Naive thymus-derived CD4-positive, alpha-beta T cell (primary cell): ENCODE data around the gene HDAC4. TPM values are rescaled to one million over a fixed set of nuclear protein-coding genes. Genes with fewer than 3 reads are reported as not detected.

ENCODE experiments used
- ATAC-seq: fragments of 150-1000 bp; cut with Tn5 transposase; 2 replicates; pipeline ENCODE4 v1.10.0; 2021; ENCODE audit warnings: mild to moderate bottlenecking, moderate library complexity
- CTCF ChIA-PET: fragments of 350-600 bp; sonication (Branson Sonifier 250); formaldehyde crosslinking; loops from one replicate; lab custom pipeline; 2021; ENCODE audit warnings: antibody characterized with exemption; lab: Charles Lee
- POLR2A ChIA-PET: fragments of 350-600 bp; sonication (Branson Sonifier 250); formaldehyde crosslinking; loops from one replicate; lab custom pipeline; 2021; ENCODE audit warnings: antibody characterized with exemption, inconsistent platforms; lab: Charles Lee
- DNase-seq, 9 donors: peaks; one replicate each; pipeline versions ENCODE4 v3.0.0 to v3.0.0-alpha.2; 2020 to 2022; ENCODE audit warnings: mixed read lengths in 1 of 9
- H3K27ac ChIP-seq: one replicate; pipeline ENCODE4 v1.7.0; 2013; ENCODE audit warnings: mild to moderate bottlenecking, low read depth, low read length, moderate library complexity
- H3K27me3 ChIP-seq, 2 donors: one replicate each; pipeline ENCODE4 v1.7.0; 2013; ENCODE audit warnings: low read length in 2 of 2, mild to moderate bottlenecking in 2 of 2, moderate library complexity in 2 of 2; ENCODE audit not compliant: control insufficient read depth in 2 of 2, insufficient read depth in 2 of 2
- H3K36me3 ChIP-seq, 3 experiments: 1 replicate in 2 of 3; 2 replicates in 1 of 3; pipeline ENCODE4 v1.7.0; 2013; ENCODE audit warnings: low read length in 3 of 3, mild to moderate bottlenecking in 3 of 3, moderate library complexity in 1 of 3; ENCODE audit not compliant: insufficient read depth in 3 of 3, control insufficient read depth in 2 of 3
- H3K4me1 ChIP-seq, 2 donors: one replicate each; pipeline ENCODE4 v1.7.0; 2013; ENCODE audit warnings: low read length in 2 of 2, mild to moderate bottlenecking in 2 of 2, moderate library complexity in 1 of 2; ENCODE audit not compliant: control insufficient read depth in 2 of 2, insufficient read depth in 2 of 2
- H3K4me3 ChIP-seq: 2 replicates; pipeline ENCODE4 v1.7.0; 2013; ENCODE audit warnings: mild to moderate bottlenecking, low read length
- H3K9me3 ChIP-seq, 3 experiments: 1 replicate in 2 of 3; 2 replicates in 1 of 3; pipeline ENCODE4 v1.7.0; 2013; ENCODE audit warnings: low read length in 3 of 3; ENCODE audit not compliant: control insufficient read depth in 2 of 3
- H3K27ac Mint-ChIP-seq, 9 donors: one replicate each; pipeline ENCODE4 v1.8.0; 2020 to 2022; ENCODE audit warnings: mixed read lengths in 9 of 9, mild to moderate bottlenecking in 8 of 9, moderate library complexity in 5 of 9, inconsistent platforms in 2 of 9
- H3K27me3 Mint-ChIP-seq, 5 donors: one replicate each; pipeline ENCODE4 v1.8.0; 2021 to 2022; ENCODE audit warnings: mixed read lengths in 5 of 5, mild to moderate bottlenecking in 1 of 5
- H3K36me3 Mint-ChIP-seq, 5 donors: one replicate each; pipeline ENCODE4 v1.8.0; 2020 to 2022; ENCODE audit warnings: mixed read lengths in 5 of 5, mild to moderate bottlenecking in 3 of 5, inconsistent platforms in 1 of 5
- H3K4me1 Mint-ChIP-seq, 7 donors: one replicate each; pipeline ENCODE4 v1.8.0; 2020 to 2022; ENCODE audit warnings: mixed read lengths in 7 of 7, mild to moderate bottlenecking in 3 of 7, inconsistent platforms in 1 of 7
- H3K4me3 Mint-ChIP-seq, 10 donors: one replicate each; pipeline ENCODE4 v1.8.0; 2020 to 2022; ENCODE audit warnings: mild to moderate bottlenecking in 10 of 10, mixed read lengths in 10 of 10, moderate library complexity in 6 of 10, inconsistent platforms in 2 of 10
- H3K9me3 Mint-ChIP-seq, 11 donors: one replicate each; pipeline ENCODE4 v1.8.0; 2020 to 2022; ENCODE audit warnings: mixed read lengths in 11 of 11, mild to moderate bottlenecking in 4 of 11, inconsistent platforms in 1 of 11, moderate library complexity in 1 of 11
- intact Hi-C, 2 donors: fragments of 100-400 bp; cut with micrococcal nuclease; formaldehyde crosslinking; loops; one replicate each; pipeline ENCODE4 v1.15.1; 2023
- polyA plus RNA-seq, 2 donors: library from polyadenylated mRNA; unstranded; fragments of 300-500 nt; fragmentation: Illumina TruSeq; gene quantifications; one replicate each; pipeline ENCODE4 v1.2.3, GENCODE V29; 2021
- total RNA-seq, 6 experiments: library from RNA in 5 of 6; stranded (reverse) in 5 of 6; gene quantifications; 1 replicate in 5 of 6; 2 replicates in 1 of 6; pipeline ENCODE4 v1.2.3 and lab custom pipeline; 2021 to 2026

The HDAC4 gene
- total and polyA plus RNA-seq, 7 experiments from 2014 or later = 7.4 to 101 (median 55.3) TPM

DNA sequence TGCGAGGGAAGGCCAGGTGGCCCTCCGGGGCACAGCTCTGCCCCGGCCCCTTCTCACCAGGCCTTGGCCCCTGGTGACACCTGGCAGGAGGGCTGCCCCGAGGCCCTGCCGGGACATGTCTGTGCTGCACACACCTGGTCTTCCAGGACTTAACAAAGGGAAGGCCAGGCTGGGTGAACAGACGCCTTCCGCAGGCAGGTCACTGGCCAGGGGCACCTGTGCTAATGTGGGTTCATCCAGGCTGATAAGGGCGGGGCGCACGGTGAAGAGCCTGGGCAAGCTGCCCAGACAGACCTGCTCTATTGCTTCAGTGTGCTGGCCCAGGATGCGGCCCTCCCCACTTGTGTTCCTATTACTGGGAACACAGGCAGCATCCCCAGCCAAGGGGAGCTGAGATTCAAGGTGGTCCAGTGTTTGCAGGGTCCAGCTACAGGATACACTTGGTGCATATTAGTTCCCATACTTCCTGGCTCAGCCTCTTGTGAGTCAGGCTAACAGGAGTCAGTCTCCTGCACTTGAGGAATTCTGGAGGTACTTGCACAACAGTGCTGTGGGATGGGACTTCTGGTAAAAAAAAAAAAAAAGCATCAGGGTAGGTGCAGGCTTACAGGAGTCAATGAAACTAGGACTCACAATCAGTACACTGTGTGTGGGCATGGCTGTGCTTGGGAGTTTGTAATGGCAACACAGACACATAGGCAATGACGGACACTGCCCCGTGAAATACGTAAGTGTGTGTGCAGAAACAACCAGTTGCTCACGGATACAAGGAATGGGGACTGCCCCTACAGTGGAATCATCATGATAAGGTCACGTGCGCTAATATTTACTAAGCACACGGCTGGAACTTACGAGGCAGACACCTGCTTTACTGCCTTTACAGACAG is 291.5 kb downstream of the HDAC4 start:
- no peaks in the 10 kb centered on the region for H3K4me1 ChIP-seq
- ChIA-PET CTCF (no interaction called here), POLR2A (no interaction called here)
- Mint-ChIP-seq H3K4me1 (no peaks in the 10 kb centered on the region), H3K36me3 (peaks cover 3 to 18% (median 10%) of the 10 kb centered on the region in 5 donors), H3K4me3 (no peak overlapping the region), H3K9me3 (no peaks in the 10 kb centered on the region), H3K27me3 (no peaks in the 10 kb centered on the region), H3K27ac (no peak overlapping the region)
- H3K4me3 ChIP-seq = no peak overlapping the region
- no peaks in the 10 kb centered on the region for H3K27me3 ChIP-seq
- H3K36me3 ChIP-seq = peaks cover 0 to 92% (median 24%) of the 10 kb centered on the region in 3 experiments
- H3K9me3 ChIP-seq = no peaks in the 10 kb centered on the region
- intact Hi-C loops = no loop called here
- ATAC-seq (no peak), DNase-seq (no peak)
- no peak overlapping the region for H3K27ac ChIP-seq

DNA sequence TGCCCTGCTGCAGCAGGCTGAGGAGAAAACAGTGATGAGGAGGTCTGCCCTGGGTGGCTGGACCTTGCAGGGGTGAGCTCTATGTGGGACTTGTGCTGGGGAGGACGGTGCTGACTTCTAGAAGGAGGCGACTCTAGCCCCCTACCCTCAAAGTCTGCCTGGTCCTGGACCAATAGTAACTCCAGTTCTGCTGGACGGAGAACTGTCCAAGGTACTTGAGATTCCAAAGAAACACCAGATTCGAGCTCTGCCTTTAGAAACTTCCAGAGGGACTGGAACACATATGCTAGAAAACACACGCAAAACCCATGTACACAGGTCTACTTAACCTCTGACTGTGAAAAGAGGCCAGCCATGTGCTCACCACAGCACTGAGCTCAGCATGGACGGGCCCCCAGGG is 292.4 kb downstream of the HDAC4 start:
- no peak for ATAC-seq
- ChIA-PET CTCF (no interaction called here), POLR2A (no interaction called here)
- Histone ChIP-seq H3K36me3 (peaks cover 0 to 93% (median 23%) of the 10 kb centered on the region in 3 experiments), H3K27me3 (no peaks in the 10 kb centered on the region), H3K27ac (no peak overlapping the region), H3K4me3 (no peak overlapping the region), H3K4me1 (no peaks in the 10 kb centered on the region), H3K9me3 (no peaks in the 10 kb centered on the region)
- no peaks in the 10 kb centered on the region for H3K4me1 Mint-ChIP-seq
- intact Hi-C loops = no loop called here
- peaks cover 3 to 18% (median 10%) of the 10 kb centered on the region in 5 donors for H3K36me3 Mint-ChIP-seq
- no peaks in the 10 kb centered on the region for H3K27me3 Mint-ChIP-seq
- no peak for DNase-seq
- no peaks in the 10 kb centered on the region for H3K9me3 Mint-ChIP-seq
- no peak overlapping the region for H3K4me3 Mint-ChIP-seq
- H3K27ac Mint-ChIP-seq = no peak overlapping the region

DNA sequence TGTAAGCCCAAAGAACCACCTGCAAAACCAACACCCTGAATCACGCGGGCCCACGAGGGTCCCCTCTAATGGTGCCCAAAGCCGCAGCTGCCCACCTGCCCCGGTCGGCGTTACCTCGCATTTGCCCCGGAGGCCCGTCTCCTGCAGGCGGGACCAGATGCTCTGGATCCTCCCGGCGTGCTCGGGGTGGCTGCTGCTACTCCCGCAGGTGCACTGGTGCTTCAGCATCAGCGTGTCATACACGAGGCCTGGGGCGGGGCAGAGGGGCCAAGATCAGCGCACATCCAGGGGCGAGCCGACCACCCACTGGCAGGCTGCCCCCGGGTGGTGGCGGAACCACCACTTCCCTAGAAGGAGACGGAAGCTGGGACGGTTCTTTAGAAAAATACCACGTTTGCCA is 292.9 kb downstream of the HDAC4 start:
- H3K27ac Mint-ChIP-seq = no peak overlapping the region
- Histone ChIP-seq H3K9me3 (no peaks in the 10 kb centered on the region), H3K36me3 (peaks cover 0 to 93% (median 23%) of the 10 kb centered on the region in 3 experiments), H3K4me3 (no peak overlapping the region), H3K27ac (no peak overlapping the region), H3K27me3 (no peaks in the 10 kb centered on the region), H3K4me1 (no peaks in the 10 kb centered on the region)
- DNase-seq (no peak), ATAC-seq (no peak)
- no peaks in the 10 kb centered on the region for H3K9me3 Mint-ChIP-seq
- POLR2A ChIA-PET = no interaction called here
- intact Hi-C loops = no loop called here
- CTCF ChIA-PET = no interaction called here
- no peaks in the 10 kb centered on the region for H3K27me3 Mint-ChIP-seq
- H3K4me1 Mint-ChIP-seq = no peaks in the 10 kb centered on the region
- no peak overlapping the region for H3K4me3 Mint-ChIP-seq
- peaks cover 3 to 18% (median 10%) of the 10 kb centered on the region in 5 donors for H3K36me3 Mint-ChIP-seq

DNA sequence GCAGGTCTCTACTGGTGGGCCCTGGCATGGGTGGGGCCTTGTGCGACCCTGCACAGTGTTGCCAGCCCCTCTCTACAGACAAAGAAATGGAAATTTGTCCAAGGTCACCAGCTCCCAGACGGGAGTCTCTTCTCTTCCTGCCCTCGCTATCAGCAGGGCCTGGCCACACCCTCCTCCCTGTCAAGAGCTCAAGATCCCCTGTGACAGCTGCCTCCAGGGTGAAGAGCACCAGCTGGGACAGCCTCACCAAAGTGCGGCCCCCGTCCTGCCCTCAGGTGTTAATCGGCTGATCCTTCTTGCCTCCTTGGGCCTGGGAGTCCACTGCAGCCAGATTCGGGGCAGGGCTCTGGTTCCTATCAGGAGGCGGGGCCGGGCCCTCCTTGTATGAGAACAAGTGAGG is 293.9 kb downstream of the HDAC4 start:
- H3K4me1 ChIP-seq = no peaks in the 10 kb centered on the region
- no peaks in the 10 kb centered on the region for H3K27me3 ChIP-seq
- peaks cover 0 to 96% (median 21%) of the 10 kb centered on the region in 3 experiments for H3K36me3 ChIP-seq
- CTCF ChIA-PET = no interaction called here
- intact Hi-C loops = no loop called here
- Mint-ChIP-seq H3K36me3 (peaks cover 3 to 25% (median 10%) of the 10 kb centered on the region in 5 donors), H3K27ac (no peak overlapping the region), H3K4me1 (no peaks in the 10 kb centered on the region), H3K9me3 (no peaks in the 10 kb centered on the region), H3K4me3 (no peak overlapping the region), H3K27me3 (no peaks in the 10 kb centered on the region)
- no peak overlapping the region for H3K27ac ChIP-seq
- no peak overlapping the region for H3K4me3 ChIP-seq
- H3K9me3 ChIP-seq = no peaks in the 10 kb centered on the region
- DNase-seq (no peak), ATAC-seq (no peak)
- POLR2A ChIA-PET = no interaction called here

DNA sequence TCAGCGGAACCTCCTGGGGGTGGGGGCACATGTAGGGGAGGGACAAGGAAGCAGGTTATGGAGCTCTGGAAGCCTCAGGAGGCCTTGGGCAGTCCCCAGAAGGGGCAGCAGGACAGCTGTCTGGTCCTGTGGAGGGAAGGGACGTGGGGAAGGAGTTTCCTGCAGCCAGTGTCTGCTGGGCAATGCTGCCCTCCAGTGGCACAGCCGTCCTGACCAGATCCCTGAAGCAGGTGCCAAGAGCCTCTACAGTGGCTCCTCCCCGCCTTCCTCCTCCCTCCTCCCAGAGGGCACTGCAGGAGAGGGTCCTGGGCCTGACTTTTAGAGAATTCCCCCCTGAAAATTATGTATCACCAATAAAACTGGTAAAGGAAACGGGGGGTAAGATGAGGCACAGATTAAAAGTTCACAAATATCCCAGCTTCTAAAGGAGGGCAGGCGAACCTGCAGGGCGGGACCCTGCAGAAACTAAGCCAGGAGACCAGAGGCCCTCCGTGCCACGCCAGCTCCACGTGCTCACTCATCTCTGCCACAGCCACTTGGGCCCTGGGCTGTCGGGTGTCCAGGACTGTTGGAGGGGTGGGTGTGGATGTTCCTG is 294.4 kb downstream of the HDAC4 start:
- H3K9me3 Mint-ChIP-seq = no peaks in the 10 kb centered on the region
- CTCF ChIA-PET = no interaction called here
- POLR2A ChIA-PET = no interaction called here
- H3K27me3 Mint-ChIP-seq = no peaks in the 10 kb centered on the region
- H3K4me1 ChIP-seq = no peaks in the 10 kb centered on the region
- intact Hi-C loops = no loop called here
- H3K27ac Mint-ChIP-seq = no peak overlapping the region
- H3K27ac ChIP-seq = no peak overlapping the region
- DNase-seq = no peak
- no peak overlapping the region for H3K4me3 ChIP-seq
- no peaks in the 10 kb centered on the region for H3K27me3 ChIP-seq
- no peak for ATAC-seq
- no peaks in the 10 kb centered on the region for H3K9me3 ChIP-seq
- peaks cover 0 to 96% (median 22%) of the 10 kb centered on the region in 3 experiments for H3K36me3 ChIP-seq
- no peaks in the 10 kb centered on the region for H3K4me1 Mint-ChIP-seq
- H3K36me3 Mint-ChIP-seq = peaks cover 3 to 25% (median 10%) of the 10 kb centered on the region in 5 donors
- H3K4me3 Mint-ChIP-seq = no peak overlapping the region

DNA sequence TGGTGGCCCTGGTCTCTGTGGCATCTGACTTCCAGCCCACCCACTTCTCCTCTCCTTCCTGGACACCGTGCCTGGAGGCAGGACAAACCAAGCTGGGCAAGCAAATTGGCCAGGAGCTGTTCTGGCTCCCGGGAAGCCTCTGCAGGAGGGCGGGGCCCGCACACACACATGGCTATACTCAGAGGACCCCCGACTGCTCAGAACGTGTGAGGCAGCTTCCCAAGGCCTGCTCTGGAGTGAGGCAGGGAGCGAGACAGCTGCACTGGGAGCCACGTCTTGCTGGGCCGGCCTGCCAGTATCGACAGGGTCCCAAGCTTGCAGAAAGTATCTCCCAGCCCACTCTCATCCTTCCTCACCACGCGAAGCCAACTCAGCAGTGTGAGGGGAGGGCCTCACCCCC is 295.6 kb downstream of the HDAC4 start:
- Histone ChIP-seq H3K27ac (no peak overlapping the region), H3K36me3 (peaks cover 0 to 96% (median 29%) of the 10 kb centered on the region in 3 experiments), H3K4me1 (no peaks in the 10 kb centered on the region), H3K9me3 (no peaks in the 10 kb centered on the region), H3K27me3 (no peaks in the 10 kb centered on the region), H3K4me3 (no peak overlapping the region)
- Mint-ChIP-seq H3K9me3 (no peaks in the 10 kb centered on the region), H3K27ac (no peak overlapping the region), H3K4me3 (no peak overlapping the region), H3K4me1 (no peaks in the 10 kb centered on the region), H3K36me3 (peaks cover under 1 to 23% (median 5%) of the 10 kb centered on the region in 5 donors), H3K27me3 (no peaks in the 10 kb centered on the region)
- POLR2A ChIA-PET = no interaction called here
- DNase-seq (no peak), ATAC-seq (no peak)
- CTCF ChIA-PET = interaction anchor here (0.6 kb wide), 1 partner anchor 887 kb away, joined by 3 read pairs; no protein-coding TSS in a partner anchor
- intact Hi-C loops = no loop called here
